BLaER1 (cell line): Measurements from ENCODE around the gene ANKRD12.

Experiments
- H3K27ac ChIP-seq: shearing (Covaris generic); formaldehyde crosslinking; 2 replicates; pipeline ENCODE4 v1.8.1; 2022
- H3K27me3 ChIP-seq: shearing (Covaris generic); formaldehyde crosslinking; 2 replicates; pipeline ENCODE4 v1.8.1; 2022
- H3K36me3 ChIP-seq: shearing (Covaris generic); formaldehyde crosslinking; 2 replicates; pipeline ENCODE4 v1.8.1; 2022
- H3K4me1 ChIP-seq: shearing (Covaris generic); formaldehyde crosslinking; 2 replicates; pipeline ENCODE4 v1.8.1; 2022
- H3K4me2 ChIP-seq: shearing (Covaris generic); formaldehyde crosslinking; 2 replicates; pipeline ENCODE4 v1.8.1; 2022
- H3K4me3 ChIP-seq: shearing (Covaris generic); formaldehyde crosslinking; 2 replicates; pipeline ENCODE4 v1.8.1; 2022
- H3K9ac ChIP-seq: shearing (Covaris generic); formaldehyde crosslinking; 2 replicates; pipeline ENCODE4 v1.8.1; 2022
- H3K9me3 ChIP-seq: shearing (Covaris generic); formaldehyde crosslinking; 2 replicates; pipeline ENCODE4 v1.8.1; 2022
- H4K20me1 ChIP-seq: shearing (Covaris generic); formaldehyde crosslinking; 2 replicates; pipeline ENCODE4 v1.8.1; 2022
- Cebpa-rat ChIP-seq: shearing (Covaris generic); IDR thresholded peaks from 2 replicates; pipeline ENCODE4 v1.8.1; 2022

ANKRD12 gene

DNA sequence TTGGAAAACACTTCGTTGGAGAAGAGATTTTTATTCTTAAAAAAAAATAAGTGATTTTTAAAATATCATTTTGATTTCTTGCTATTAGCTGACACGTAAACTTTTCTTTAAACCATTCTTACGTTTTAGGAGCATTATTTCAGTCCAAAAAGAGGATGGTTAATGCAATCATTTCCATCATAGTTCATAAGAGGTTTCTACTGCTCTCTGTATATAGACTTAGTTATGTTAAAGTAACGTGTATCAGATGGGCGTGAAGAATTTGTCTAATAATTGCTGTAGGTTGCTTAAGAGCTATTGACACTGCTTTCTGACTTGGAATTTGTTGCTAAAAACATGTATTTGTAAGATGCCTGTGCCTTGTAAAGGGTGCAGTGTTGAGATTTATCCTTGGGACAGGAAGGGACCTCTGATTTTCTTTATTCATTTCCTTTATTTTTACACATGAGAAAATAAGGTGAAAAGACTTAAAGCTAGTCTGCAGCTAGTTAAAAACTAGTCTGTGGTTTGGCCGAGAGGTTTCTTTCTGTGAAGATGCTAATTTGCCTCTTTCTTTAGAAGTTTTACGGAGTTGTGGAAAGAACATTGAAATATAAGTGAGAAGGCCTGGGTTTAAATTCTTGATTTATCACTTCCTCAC lies 2.9 kb downstream of the ANKRD12 start:
- Histone ChIP-seq H3K27ac (no peak overlapping the region), H3K36me3 (peaks cover 8% of the 10 kb centered on the region; the same call in 1 of the 2 replicates), H3K4me1 (peaks cover 55% of the 10 kb centered on the region), H3K9me3 (no peaks in the 10 kb centered on the region), H4K20me1 (peaks cover 77% of the 10 kb centered on the region), H3K9ac (peak overlapping the region; percentile 7; the same call in 1 of the 2 replicates), H3K4me2 (peak overlapping the region; percentile 81), H3K27me3 (no peaks in the 10 kb centered on the region), H3K4me3 (no peak overlapping the region)
- TF ChIP-seq Cebpa-rat: no peak

DNA sequence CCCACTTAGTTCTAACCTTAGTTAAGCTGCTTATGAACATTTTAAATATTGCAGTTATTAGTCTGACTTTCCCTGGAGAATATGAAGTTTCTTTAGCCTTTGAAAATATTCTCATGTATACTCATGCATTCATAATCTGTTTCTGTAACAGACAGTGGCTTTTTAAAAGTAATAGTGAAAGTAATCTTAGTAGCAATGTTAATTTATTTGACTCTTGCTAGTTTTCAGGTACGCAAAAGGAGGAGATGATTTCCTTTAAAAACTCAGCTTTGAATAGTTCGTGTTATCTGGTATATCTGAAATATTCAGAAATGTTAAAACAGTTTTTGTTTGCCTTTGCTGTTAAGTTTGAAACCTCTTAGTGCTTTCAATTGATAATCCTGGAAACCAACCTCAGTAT lies 3.8 kb downstream of the ANKRD12 start:
- H4K20me1 ChIP-seq: peaks cover 78% of the 10 kb centered on the region
- H3K27ac ChIP-seq: no peak overlapping the region
- H3K9me3 ChIP-seq: no peaks in the 10 kb centered on the region
- no peaks in the 10 kb centered on the region for H3K27me3 ChIP-seq
- H3K4me3 ChIP-seq: no peak overlapping the region
- peaks cover 46% of the 10 kb centered on the region for H3K4me1 ChIP-seq
- no peak for TF ChIP-seq Cebpa-rat
- peak overlapping the region; percentile 81; the same call in 1 of the 2 replicates for H3K4me2 ChIP-seq
- H3K36me3 ChIP-seq: no peaks in the 10 kb centered on the region
- H3K9ac ChIP-seq: no peak overlapping the region; the same call in 1 of the 2 replicates

DNA sequence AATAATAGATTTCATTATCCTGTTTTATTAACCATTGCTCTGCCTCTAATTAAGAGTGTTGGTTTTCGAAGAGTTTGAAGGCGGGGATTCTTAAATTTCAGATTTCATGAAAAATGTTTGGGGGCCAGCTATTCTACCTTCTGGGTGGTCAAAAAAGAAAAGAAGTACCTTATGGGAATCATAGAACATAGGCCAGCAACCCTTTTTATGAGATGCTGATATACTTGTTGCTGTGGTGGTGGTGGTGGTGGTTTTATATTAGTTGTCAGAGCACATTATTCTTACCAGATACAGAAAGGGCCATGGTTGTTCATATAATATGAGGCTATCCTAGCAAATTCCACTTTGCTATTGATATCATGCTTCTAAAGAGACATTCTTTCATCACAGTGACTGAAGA lies 4.4 kb downstream of the ANKRD12 start:
- no peaks in the 10 kb centered on the region for H3K27me3 ChIP-seq
- no peaks in the 10 kb centered on the region for H3K9me3 ChIP-seq
- H3K4me2 ChIP-seq: no peak overlapping the region
- H4K20me1 ChIP-seq: peaks cover 84% of the 10 kb centered on the region
- no peak overlapping the region for H3K9ac ChIP-seq
- H3K4me3 ChIP-seq: no peak overlapping the region
- no peak overlapping the region for H3K27ac ChIP-seq
- TF ChIP-seq Cebpa-rat: no peak
- H3K36me3 ChIP-seq: no peaks in the 10 kb centered on the region
- H3K4me1 ChIP-seq: peaks cover 41% of the 10 kb centered on the region

DNA sequence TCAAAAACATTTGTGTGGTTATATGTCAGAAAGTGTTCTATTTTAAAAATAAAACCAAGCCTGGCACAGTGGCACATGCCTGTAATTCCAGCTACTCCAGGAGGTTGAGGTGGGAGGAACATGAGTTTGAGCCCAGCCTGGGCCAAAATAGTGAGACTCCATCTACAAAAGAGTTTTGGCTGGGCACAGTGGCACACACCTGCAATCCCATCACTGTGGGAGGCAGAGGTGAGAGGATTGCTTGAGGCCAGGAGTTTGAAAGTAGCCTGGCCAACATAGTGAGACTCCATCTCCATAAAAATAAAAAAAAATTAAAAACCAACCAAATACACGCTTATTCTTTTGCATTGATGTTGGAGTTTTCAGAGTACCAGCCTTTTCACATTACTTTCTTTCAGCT lies 9.6 kb downstream of the ANKRD12 start:
- Histone ChIP-seq H3K9ac (no peak overlapping the region), H3K36me3 (no peaks in the 10 kb centered on the region), H3K4me1 (peaks cover 31% of the 10 kb centered on the region), H4K20me1 (peaks cover 86% of the 10 kb centered on the region), H3K9me3 (no peaks in the 10 kb centered on the region), H3K4me2 (0 out of 2 replicates have a peak overlapping the region, but pooled peaks have one; percentile 38), H3K27me3 (no peaks in the 10 kb centered on the region), H3K27ac (no peak overlapping the region), H3K4me3 (no peak overlapping the region)
- no peak for TF ChIP-seq Cebpa-rat

DNA sequence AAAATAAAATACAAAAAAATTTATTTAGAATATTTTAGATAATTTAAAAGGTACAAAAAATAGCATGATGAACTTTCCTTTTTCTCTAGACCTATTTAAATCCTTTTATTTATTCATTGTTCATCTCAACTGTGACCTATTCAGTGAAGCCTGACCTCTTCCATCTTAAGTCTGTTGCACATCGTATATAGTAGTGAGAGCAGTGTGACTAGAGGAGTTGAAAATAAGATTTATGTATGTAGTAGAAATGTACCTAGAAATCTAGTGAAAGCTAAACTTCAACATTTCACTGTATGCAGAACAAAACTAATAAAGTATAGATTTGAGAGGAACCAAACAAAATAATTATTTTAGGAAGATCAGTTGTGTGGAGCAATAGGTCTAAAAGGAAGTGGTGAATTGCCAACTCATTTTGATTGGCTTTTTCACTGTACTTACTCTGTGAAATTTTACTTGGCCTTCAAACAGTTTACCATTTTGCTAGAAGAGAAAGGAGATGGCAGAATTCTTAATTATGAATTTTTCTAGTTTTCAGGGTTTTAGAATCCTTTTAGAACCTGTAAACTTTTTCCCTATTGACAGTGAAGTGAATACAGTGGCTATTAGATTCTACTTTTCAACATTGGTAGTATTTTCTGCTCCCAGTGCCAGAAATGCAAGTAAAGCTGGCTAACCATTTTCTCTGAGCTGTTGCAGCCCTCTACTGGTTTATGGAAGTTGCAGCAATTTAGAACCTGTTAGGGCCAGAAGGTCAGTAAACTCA lies 11.0 kb downstream of the ANKRD12 start:
- Histone ChIP-seq H3K4me2 (peak overlapping the region; percentile 38), H3K9ac (no peak overlapping the region; the same call in 1 of the 2 replicates), H3K9me3 (no peaks in the 10 kb centered on the region), H3K4me1 (peaks cover 31% of the 10 kb centered on the region), H3K27ac (0 out of 2 replicates have a peak overlapping the region, but pooled peaks have one; percentile 14), H3K27me3 (no peaks in the 10 kb centered on the region), H3K36me3 (no peaks in the 10 kb centered on the region), H4K20me1 (peaks cover 83% of the 10 kb centered on the region), H3K4me3 (no peak overlapping the region)
- TF ChIP-seq Cebpa-rat: no peak

DNA sequence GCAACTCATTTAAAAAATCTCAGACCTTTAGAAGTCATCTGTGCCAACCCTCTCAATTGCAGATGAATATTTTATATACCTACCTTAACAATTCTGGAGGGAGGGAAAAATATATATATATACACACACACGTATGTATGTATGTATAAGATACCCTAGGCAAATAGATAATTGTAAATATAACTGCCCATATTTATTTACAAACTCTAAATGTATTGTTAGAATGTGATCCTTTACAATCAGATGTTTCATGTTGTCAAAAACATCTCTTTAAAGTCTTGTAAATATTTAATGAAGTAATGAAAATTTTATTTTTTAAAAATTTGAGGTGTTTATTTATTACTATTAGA lies 11.6 kb downstream of the ANKRD12 start:
- Histone ChIP-seq H3K27me3 (no peaks in the 10 kb centered on the region), H4K20me1 (peaks cover 83% of the 10 kb centered on the region), H3K4me1 (peaks cover 31% of the 10 kb centered on the region), H3K9ac (no peak overlapping the region), H3K27ac (no peak overlapping the region), H3K9me3 (no peaks in the 10 kb centered on the region), H3K4me3 (no peak overlapping the region), H3K36me3 (no peaks in the 10 kb centered on the region), H3K4me2 (peak overlapping the region; percentile 38)
- no peak for TF ChIP-seq Cebpa-rat

DNA sequence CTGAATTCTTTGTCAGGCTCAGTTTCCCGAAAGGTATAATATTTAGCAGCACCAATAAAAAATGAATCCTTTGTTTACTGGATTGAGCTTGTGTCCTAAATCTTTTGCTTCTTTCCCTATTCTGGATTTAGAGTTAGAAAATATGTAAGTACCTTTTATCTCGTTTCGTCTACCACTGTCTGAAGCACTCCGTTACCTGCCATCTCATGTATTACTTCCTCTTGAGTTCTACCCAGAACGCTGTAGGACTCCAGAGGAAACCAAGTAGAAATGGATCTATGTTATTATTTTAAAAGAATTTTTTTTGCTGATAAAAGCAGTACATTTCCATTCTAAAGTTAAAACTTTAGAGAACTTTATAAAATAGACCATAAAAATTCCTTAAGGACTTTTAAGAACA lies 13.5 kb downstream of the ANKRD12 start:
- Histone ChIP-seq H3K9ac (no peak overlapping the region), H3K4me2 (no peak overlapping the region), H3K27me3 (no peaks in the 10 kb centered on the region), H3K4me1 (peaks cover 22% of the 10 kb centered on the region), H3K27ac (no peak overlapping the region), H3K9me3 (peaks cover 11% of the 10 kb centered on the region), H3K36me3 (peaks cover 6% of the 10 kb centered on the region; the same call in 1 of the 2 replicates), H3K4me3 (no peak overlapping the region), H4K20me1 (peaks cover 68% of the 10 kb centered on the region)
- TF ChIP-seq Cebpa-rat: no peak

DNA sequence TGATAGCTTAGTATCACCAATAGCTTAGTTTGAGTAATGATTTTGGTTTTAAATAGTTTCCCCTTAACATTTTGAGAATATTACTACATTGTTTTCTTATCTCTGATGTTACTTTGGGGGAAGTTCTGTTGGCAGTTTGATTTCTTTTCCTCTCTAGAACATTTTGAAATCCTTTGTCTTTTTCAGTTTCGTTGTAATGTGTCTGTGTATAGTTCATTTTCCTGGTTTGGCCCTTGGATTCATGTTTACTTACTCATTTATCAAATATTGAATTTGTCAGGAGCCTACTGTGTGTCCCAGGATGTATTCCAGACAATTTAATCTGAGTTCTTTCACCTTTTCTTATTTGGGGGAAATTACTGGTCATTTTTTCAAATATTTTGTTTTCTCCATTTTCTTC lies 16.7 kb downstream of the ANKRD12 start:
- Histone ChIP-seq H3K4me2 (no peak overlapping the region), H4K20me1 (peaks cover 62% of the 10 kb centered on the region), H3K9ac (no peak overlapping the region), H3K27me3 (no peaks in the 10 kb centered on the region), H3K4me1 (no peaks in the 10 kb centered on the region), H3K36me3 (peaks cover 6% of the 10 kb centered on the region; the same call in 1 of the 2 replicates), H3K27ac (no peak overlapping the region), H3K9me3 (peaks cover 19% of the 10 kb centered on the region), H3K4me3 (no peak overlapping the region)
- TF ChIP-seq Cebpa-rat: no peak

DNA sequence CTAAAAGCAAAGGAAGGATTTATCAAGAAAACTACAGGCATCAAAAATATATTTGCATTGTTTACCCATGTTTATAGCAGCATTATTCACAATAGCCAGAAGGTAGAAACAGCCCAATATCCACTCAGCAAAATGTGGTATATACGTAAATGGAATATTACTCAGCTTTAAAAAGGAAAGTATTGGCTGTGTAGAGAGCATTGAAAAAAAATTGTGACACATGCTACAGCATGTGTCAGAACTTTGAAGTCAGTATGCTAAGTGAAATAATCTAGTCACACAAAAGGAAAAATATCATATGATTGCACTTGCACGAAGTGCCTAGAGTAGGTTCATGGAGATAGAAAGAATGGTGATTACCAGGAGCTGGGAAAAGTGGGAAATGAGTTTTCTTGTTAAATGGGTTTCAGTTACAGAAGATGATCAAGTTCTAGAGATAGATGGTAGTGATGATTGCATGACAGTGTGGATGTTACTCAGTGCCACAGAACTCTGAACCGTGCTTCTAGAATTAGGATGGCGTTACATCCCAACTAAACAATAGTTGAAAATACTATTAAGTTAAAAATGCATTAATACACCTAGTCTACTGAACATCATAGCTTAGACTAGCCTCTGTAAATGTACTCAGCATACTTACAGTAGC lies 20.1 kb downstream of the ANKRD12 start:
- no peak overlapping the region for H3K4me2 ChIP-seq
- H3K9me3 ChIP-seq: peaks cover 21% of the 10 kb centered on the region
- H3K9ac ChIP-seq: no peak overlapping the region
- peaks cover 6% of the 10 kb centered on the region; the same call in 1 of the 2 replicates for H3K36me3 ChIP-seq
- H4K20me1 ChIP-seq: peaks cover 47% of the 10 kb centered on the region
- no peak overlapping the region for H3K4me3 ChIP-seq
- H3K27me3 ChIP-seq: no peaks in the 10 kb centered on the region
- no peak overlapping the region for H3K27ac ChIP-seq
- no peak for TF ChIP-seq Cebpa-rat
- no peaks in the 10 kb centered on the region for H3K4me1 ChIP-seq

DNA sequence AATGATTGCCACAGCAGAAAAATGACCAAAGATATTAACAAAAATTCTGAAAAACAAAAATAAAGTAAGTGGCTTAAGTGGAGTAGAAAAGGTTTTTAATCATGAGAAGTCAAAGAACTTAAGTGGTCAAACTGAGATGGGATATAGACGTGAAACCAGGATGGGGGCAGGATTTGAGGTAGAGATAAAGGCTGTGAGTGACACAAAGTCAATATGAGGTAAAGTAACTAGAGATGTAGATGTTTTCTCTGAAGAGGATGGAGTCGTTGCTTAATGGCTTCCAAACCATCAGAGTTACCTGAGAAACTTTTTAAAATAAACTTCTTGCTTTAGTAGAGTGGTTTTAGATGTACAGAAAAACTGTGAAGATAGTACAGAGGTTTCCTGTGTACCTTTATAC lies 21.2 kb downstream of the ANKRD12 start:
- no peak overlapping the region for H3K4me2 ChIP-seq
- no peaks in the 10 kb centered on the region for H3K27me3 ChIP-seq
- H3K4me3 ChIP-seq: no peak overlapping the region
- peaks cover 31% of the 10 kb centered on the region for H3K9me3 ChIP-seq
- no peak overlapping the region for H3K27ac ChIP-seq
- H3K9ac ChIP-seq: no peak overlapping the region
- no peak for TF ChIP-seq Cebpa-rat
- peaks cover 39% of the 10 kb centered on the region for H4K20me1 ChIP-seq
- H3K36me3 ChIP-seq: peaks cover 10% of the 10 kb centered on the region; the same call in 1 of the 2 replicates
- no peaks in the 10 kb centered on the region for H3K4me1 ChIP-seq
